Activated B cell treated with CpG ODN at 0.5 μM for 24 hours (primary cell): ENCODE data around the gene CD38. TPM values are rescaled to one million over a fixed set of nuclear protein-coding genes. Genes with fewer than 3 reads are reported as not detected.

Experiments
- ATAC-seq: fragments of 200-7000 bp; cut with Tn5 transposase; one replicate; pipeline ENCODE4 v1.10.0; 2021; ENCODE audit warnings: low read depth, mild to moderate bottlenecking, moderate library complexity
- CTCF ChIA-PET: fragments of 350-600 bp; sonication (Branson Sonifier 250); formaldehyde crosslinking; loops from one replicate; lab custom pipeline; 2021; ENCODE audit warnings: antibody characterized with exemption; lab: Charles Lee
- POLR2A ChIA-PET: fragments of 350-600 bp; sonication (Branson Sonifier 250); formaldehyde crosslinking; loops from one replicate; lab custom pipeline; 2021; ENCODE audit warnings: antibody characterized with exemption; lab: Charles Lee
- DNase-seq: peaks from one replicate; pipeline ENCODE4 v3.0.0; 2022
- H3K27ac Mint-ChIP-seq: one replicate; pipeline ENCODE4 v1.8.0; 2020; ENCODE audit warnings: mixed read lengths
- H3K27me3 Mint-ChIP-seq: one replicate; pipeline ENCODE4 v1.8.0; 2021; ENCODE audit warnings: mixed read lengths
- H3K36me3 Mint-ChIP-seq: one replicate; pipeline ENCODE4 v1.8.0; 2021; ENCODE audit warnings: low read depth, mixed read lengths
- H3K4me1 Mint-ChIP-seq: one replicate; pipeline ENCODE4 v1.8.0; 2021; ENCODE audit warnings: mixed read lengths
- H3K4me3 Mint-ChIP-seq: one replicate; pipeline ENCODE4 v1.8.0; 2020; ENCODE audit warnings: mild to moderate bottlenecking, mixed read lengths
- H3K9me3 Mint-ChIP-seq: one replicate; pipeline ENCODE4 v1.8.0; 2020; ENCODE audit warnings: mixed read lengths
- intact Hi-C: fragments of 100-400 bp; cut with micrococcal nuclease; formaldehyde crosslinking; loops from one replicate; pipeline ENCODE4 v1.15.1; 2024
- total RNA-seq: library from RNA; stranded (reverse); gene quantifications from 2 replicates; pipeline ENCODE4 v1.2.3, GENCODE V29; 2022
- TF ChIP-seq, protein P1 (sequence below): fragments of 200-600 bp; IDR thresholded peaks from one replicate; pipeline ENCODE4 v1.8.0; 2022; ENCODE audit warnings: antibody characterized with exemption, mild to moderate bottlenecking

CD38 gene
- total RNA-seq, 1 donor from 2014 or later: 5.8 TPM

DNA sequence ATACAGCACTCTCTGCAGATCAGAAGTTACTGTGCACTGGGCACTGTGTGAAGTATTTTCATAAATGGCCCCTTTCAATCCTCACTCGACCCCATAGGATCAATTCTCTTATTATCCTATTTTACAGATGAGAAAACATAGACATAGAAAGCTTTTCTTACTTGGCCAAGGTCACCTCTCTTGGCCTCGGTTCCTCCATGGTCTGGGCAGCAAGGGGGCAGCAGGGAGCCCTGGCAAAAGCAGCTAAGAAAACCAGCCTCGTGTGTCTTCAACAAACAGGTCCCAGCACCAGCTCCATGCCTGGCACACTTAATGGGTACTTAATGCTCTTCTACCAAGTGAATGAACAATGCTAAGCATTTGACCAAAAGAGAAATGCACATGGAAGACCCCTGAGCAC is 40.9 kb upstream of the CD38 start:
- intact Hi-C loops: no loop called here
- Mint-ChIP-seq H3K27me3 (no peaks in the 10 kb centered on the region), H3K4me3 (no peak overlapping the region), H3K27ac (no peak overlapping the region), H3K9me3 (peaks cover 4% of the 10 kb centered on the region), H3K36me3 (no peaks in the 10 kb centered on the region), H3K4me1 (no peaks in the 10 kb centered on the region)
- TF ChIP-seq, protein P1, sequence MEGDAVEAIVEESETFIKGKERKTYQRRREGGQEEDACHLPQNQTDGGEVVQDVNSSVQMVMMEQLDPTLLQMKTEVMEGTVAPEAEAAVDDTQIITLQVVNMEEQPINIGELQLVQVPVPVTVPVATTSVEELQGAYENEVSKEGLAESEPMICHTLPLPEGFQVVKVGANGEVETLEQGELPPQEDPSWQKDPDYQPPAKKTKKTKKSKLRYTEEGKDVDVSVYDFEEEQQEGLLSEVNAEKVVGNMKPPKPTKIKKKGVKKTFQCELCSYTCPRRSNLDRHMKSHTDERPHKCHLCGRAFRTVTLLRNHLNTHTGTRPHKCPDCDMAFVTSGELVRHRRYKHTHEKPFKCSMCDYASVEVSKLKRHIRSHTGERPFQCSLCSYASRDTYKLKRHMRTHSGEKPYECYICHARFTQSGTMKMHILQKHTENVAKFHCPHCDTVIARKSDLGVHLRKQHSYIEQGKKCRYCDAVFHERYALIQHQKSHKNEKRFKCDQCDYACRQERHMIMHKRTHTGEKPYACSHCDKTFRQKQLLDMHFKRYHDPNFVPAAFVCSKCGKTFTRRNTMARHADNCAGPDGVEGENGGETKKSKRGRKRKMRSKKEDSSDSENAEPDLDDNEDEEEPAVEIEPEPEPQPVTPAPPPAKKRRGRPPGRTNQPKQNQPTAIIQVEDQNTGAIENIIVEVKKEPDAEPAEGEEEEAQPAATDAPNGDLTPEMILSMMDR: no peak
- POLR2A ChIA-PET: no interaction called here
- DNase-seq (no peak), ATAC-seq (no peak)
- CTCF ChIA-PET: interaction anchor here (1.0 kb wide), 1 partner anchor 219 kb away, joined by 4 read pairs; no protein-coding TSS in a partner anchor

DNA sequence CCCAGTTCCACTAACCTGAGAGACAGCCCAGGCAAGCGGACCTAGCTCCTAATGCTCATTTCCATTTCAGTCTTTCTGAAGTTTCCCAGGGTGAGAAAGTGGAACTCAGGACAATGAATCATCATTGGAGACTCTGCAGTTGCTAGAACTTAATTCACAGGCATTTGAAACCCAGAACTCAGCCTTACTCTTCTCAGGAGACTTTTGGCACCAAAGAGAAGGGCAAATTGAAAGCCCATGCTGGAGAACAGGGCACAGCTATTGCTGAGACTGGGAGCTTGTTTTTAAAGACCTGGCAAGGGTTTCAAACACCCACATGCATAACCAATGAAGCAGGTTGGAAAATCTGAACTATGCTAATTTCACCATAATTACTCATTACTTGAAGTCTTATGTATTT is 39.3 kb upstream of the CD38 start:
- Mint-ChIP-seq H3K27me3 (no peaks in the 10 kb centered on the region), H3K4me3 (no peak overlapping the region), H3K27ac (no peak overlapping the region), H3K9me3 (peaks cover 11% of the 10 kb centered on the region), H3K36me3 (no peaks in the 10 kb centered on the region), H3K4me1 (no peaks in the 10 kb centered on the region)
- intact Hi-C loops: no loop called here
- no peak for ATAC-seq
- TF ChIP-seq, protein P1: no peak
- ChIA-PET CTCF (no interaction called here), POLR2A (no interaction called here)
- no peak for DNase-seq

DNA sequence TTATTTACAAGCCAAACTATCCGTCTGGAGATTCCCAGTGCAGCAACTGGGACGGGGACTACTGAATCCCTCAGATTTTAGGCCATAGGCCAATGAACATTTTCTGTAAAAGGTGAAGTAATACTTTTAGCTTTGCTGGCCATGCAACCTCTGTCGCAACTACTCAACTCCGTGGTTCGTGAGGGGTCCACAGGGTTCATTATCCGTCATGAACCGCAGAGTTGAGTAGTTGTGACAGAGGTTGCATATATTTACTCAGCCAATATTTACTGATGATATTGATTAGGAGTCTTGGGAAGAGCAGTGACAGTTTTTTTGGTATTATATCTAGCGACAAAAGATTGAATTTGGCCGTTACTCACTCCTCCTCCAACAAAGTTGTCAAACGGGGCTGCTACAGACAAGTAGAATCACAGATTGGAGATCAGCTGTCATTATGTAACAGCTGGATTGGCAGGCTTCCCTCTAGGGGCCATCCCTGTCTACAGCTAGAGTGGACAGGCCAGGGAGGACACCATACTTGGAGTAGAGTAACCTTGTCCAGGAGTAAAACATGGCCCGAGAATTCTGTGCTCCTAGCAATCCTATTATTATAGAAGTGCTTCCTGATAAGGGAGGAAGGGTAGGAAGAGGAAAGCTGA is 37.2 kb upstream of the CD38 start:
- Mint-ChIP-seq H3K27ac (no peak overlapping the region), H3K27me3 (no peaks in the 10 kb centered on the region), H3K9me3 (peaks cover 11% of the 10 kb centered on the region), H3K4me3 (no peak overlapping the region), H3K36me3 (no peaks in the 10 kb centered on the region), H3K4me1 (no peaks in the 10 kb centered on the region)
- DNase-seq (no peak), ATAC-seq (no peak)
- intact Hi-C loops: no loop called here
- CTCF ChIA-PET: no interaction called here
- TF ChIP-seq, protein P1: no peak
- POLR2A ChIA-PET: no interaction called here

DNA sequence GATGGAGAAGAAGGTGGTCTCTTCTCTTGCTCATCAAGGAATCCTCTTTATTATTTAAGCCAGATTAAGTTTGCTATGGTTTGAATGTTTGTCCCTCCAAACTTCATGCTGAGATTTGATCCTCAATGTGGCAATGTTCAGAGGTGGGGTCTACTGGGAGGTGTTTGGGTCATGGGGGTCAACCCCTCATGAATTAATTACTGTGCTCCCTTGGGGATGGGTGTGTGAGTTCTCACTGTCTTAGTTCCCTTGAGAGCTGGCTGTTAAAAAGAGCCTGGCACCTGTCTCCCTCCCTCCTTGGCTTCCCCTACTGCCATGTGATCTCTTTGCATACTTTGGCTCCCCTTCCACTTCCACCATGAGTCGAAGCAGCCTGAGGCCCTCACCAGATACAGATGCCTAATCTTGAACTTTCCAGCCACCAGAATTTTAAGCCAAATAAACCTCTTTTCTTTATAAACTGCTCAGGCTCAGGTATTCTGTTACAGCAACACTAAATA is 36.0 kb upstream of the CD38 start:
- intact Hi-C loops: no loop called here
- ChIA-PET POLR2A (no interaction called here), CTCF (no interaction called here)
- Mint-ChIP-seq H3K27ac (no peak overlapping the region), H3K4me1 (no peaks in the 10 kb centered on the region), H3K36me3 (no peaks in the 10 kb centered on the region), H3K27me3 (no peaks in the 10 kb centered on the region), H3K9me3 (peaks cover 16% of the 10 kb centered on the region), H3K4me3 (no peak overlapping the region)
- TF ChIP-seq, protein P1: no peak
- DNase-seq (no peak), ATAC-seq (no peak)

DNA sequence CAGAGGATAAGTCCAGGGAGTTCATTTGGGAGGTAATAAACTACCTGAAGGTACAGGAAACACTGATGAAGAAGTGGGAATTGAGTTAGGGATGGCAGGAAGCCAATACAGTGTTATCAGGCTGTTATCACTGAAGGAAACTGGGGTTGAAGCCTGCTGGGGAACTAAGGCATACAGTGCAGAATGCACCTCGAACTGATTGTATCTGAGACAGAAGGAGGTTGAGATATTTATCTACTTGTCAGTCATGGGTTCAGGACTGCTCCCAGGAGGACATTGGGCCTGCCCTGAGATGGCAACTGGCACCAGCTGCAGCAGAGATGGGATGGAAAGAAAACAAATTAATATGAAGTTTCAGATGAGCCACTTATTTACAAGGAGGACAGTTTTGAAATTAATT is 35.5 kb upstream of the CD38 start:
- no peaks in the 10 kb centered on the region for H3K27me3 Mint-ChIP-seq
- intact Hi-C loops: no loop called here

More for the DNA sequence above, 35.5 kb upstream of the CD38 start:
- Mint-ChIP-seq H3K4me3 (no peak overlapping the region), H3K9me3 (peaks cover 16% of the 10 kb centered on the region), H3K36me3 (no peaks in the 10 kb centered on the region), H3K4me1 (no peaks in the 10 kb centered on the region), H3K27ac (no peak overlapping the region)
- POLR2A ChIA-PET: no interaction called here
- CTCF ChIA-PET: no interaction called here
- TF ChIP-seq, protein P1: no peak
- ATAC-seq (no peak), DNase-seq (no peak)
